Left ventricle myocardium superior (tissue), 1 donor: ENCODE data around the gene SYCP2L. TPM values are rescaled to one million over a fixed set of nuclear protein-coding genes. Genes with fewer than 3 reads are reported as not detected.
"Not testable (repeated sequence)": the region's sequence is repeated elsewhere in the genome, so short reads cannot be mapped to it uniquely, and the experiment has no call there.

Experiments used
- ATAC-seq: fragments of 200-7000 bp; cut with Tn5 transposase; one replicate; pipeline ENCODE4 v1.9.1; 2020; ENCODE audit warnings: mild to moderate bottlenecking, moderate library complexity
- DNase-seq: peaks from one replicate; pipeline ENCODE4 v3.0.0-alpha.2; 2020
- intact Hi-C: fragments of 100-400 bp; cut with micrococcal nuclease; formaldehyde crosslinking; loops from one replicate; pipeline ENCODE4 v1.11.0; 2022
- total RNA-seq: library from RNA; stranded (reverse); fragmentation: NEBNext Ultra II Directional; extraction: Animal tissue kit (Norgen Biotek cat#: 25700); gene quantifications from one replicate; pipeline ENCODE4 v1.2.1, GENCODE V29; 2021
- donor health status: DM: no; HTN: yes; CAD: no; lungs with severe emphysema.

The SYCP2L gene
- total RNA-seq, 1 donor from 2014 or later: 1.1 TPM

DNA sequence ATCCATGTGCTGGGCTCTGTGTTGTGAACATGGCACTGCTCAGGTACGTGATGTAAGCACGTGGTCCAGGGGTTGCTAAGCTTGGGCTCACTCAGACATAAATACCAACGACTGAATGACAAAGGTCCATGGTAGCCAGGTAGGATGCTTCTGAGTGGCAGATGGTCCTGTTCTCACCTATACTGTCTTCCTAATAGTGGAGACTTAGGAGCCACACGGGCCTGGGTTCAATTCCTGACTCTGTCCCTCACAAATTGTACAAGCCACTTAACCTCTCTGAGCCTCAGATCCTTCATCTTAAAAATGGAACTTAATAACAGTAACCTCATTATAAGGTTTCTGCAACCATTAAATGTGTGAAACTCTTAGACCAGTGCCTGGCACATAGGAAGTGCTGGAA, 11.8 kb upstream of the SYCP2L start:
- ATAC-seq (no peak), DNase-seq (no peak)

GRCh38 chr6:10877012-10877411, 9.8 kb upstream of the SYCP2L start:
- no peak for ATAC-seq
- no peak for DNase-seq
- intact Hi-C loops: no loop called here

More for the DNA sequence above, 11.8 kb upstream of the SYCP2L start:
- intact Hi-C loops: no loop called here

DNA sequence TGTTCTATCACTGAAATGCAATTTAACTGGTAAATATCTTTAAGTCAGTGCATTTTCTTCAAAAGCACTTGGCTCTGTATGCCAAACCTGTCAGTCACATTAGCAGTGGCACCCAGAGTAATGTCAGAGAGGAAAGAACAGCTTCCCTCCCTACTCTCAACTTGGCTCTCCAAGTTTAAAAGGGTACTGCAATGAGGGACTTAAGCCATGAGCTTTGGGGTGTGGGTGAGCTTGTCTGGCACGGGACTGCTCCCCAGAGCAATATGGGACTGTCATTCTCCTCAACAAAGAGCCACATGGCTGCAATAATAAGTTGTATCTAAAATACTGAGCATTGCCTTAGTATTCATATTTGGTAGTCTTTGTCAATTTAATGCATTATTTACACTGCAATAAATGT, 9.0 kb upstream of the SYCP2L start:
- intact Hi-C loops: no loop called here
- DNase-seq (no peak), ATAC-seq (no peak)

DNA sequence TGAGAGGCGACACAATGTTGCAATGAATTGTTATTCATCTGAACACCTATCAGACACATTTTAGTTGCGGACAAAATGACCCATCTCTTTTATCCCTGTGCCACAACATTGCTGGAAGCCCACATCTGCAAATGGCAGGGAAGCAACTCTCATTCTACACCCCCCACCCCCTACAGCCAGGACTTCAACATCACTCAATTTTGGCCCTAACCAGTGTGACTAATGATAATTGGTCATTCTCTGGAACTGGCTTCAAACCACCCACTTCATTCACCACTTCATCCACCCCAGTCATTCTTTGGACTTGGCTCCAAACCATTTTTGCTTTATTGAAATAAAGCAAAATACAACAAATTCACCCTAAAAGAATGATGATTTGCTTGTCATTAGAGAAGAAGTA, 6.5 kb upstream of the SYCP2L start:
- no peak for ATAC-seq
- intact Hi-C loops: no loop called here
- no peak for DNase-seq

DNA sequence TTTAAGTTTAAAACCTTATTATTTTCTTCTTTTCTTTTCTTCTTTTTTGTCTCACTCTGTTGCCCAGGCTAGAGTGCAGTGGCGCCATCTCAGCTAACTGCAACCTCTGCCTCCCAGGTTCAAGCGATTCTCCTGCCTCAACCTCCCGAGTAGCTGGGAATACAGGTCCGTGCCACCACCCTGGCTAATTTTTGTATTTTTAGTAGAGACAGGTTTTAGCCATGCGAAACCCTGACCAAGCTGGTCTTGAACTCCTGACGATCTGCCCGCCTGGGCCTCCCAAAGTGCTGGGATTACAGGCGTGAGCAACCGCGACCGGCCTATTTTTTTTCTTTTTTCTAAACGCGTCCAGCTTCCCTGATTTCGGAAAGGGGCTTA, 4.6 kb upstream of the SYCP2L start:
- ATAC-seq, intact Hi-C loops, DNase-seq: not testable (repeated sequence)

DNA sequence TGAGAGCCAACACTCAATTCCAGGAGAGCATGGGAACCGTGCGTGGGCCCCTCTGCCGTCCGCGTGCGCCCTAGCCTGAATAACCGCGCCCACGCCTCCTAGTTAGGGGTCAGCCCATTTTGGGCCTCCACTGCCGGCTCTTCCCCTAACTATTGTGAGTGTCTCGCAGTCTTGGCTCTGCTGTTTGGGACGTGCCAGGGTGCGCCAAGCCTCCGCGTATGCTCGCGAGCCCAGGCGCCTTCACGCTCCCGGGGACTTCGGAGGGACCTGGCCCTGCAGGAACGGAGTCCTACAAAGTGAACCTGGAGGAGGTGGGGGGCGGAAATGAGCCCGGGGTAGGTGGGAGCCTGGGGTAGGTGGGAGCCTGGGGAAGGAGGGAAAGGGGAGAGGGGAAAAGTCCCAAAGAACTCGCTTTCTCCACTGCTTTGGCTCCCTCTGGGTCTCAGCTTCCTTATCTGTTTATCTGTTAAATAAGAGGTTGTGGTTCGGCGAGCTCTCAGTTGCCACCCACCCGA, 4.1 kb upstream of the SYCP2L start:
- ATAC-seq (no peak), DNase-seq (no peak)
- intact Hi-C loops: no loop called here

- intact Hi-C loops: no loop called here
- no peak for ATAC-seq
- DNase-seq: no peak
Observed at GRCh38 chr6:10883312-10884244, 3.3 kb upstream of the SYCP2L start.

DNA sequence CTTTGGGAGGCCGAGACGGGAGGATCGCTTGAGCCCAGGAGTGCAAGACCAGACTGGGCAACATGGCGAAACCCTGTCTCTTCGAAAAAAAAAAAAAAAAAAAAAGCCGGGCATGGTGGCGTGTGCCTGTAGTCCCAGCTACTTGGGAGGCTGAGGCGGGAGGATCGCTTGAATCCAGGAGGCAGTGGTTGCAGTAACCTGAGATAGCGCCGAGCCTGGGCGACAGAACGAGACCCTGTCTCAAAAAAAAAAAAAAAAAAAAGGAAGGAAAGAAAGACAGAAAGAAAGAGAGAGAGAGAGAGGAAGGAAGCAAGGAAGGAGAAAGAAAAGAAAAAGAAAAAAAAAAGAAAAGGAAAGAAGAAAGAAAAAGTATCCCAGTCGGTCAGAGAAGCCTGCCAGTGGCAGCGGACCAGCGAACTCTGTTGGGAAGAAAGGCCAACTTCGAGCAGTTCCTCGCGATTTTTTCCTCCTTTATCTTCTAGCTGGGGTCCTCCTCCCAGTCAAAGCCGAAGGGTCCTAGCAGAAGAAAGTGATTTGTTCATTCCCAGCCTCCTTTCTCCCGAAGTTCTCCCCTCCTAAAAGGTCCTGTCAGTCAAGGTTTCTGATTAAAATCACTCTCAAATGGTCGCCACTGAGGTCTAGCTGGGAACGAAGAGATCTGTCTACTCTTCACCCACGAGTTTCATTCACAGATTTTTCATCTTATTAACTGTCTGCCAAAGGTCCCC, 2.4 kb upstream of the SYCP2L start:
- DNase-seq (no peak), ATAC-seq (no peak)
- intact Hi-C loops: no loop called here

DNA sequence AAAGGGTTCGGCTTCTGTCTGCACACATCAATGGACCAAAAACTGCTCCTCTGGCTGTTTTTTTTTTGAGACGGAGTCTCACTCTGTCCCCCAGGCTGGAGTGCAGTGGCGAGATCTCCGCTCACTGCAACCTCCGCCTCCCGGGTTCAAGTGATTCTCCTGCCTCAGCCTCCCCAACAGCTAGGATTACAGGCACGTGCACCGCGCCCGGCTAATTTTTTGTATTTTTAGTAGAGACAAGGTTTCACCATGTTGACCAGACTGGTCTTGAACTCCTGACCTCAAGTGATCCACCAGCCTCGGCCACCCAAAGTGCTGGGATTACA, 524 bp upstream of the SYCP2L start:
- DNase-seq, intact Hi-C loops: not testable (repeated sequence)

DNA sequence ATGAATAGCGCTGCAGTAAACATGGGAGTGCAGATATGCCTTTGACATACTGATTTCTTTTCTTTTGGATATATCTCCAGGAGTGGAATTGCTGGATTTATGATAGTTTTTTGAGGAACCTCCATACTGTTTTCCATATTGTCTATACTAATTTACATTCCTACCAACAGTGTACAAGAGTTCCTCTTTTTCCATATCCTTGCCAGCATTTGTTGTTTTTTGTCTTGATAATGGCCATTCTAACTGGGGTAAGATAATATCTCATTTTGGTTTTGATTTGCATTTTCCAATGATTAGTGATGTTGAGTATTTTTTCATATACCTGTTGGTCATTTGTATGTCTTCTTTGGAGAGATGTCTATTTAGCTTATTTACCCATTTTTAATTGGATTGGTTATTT, 3.3 kb downstream of the SYCP2L start:
- ATAC-seq: no peak
- no peak for DNase-seq
- intact Hi-C loops: no loop called here

More for the DNA sequence above, 524 bp upstream of the SYCP2L start:
- not testable (repeated sequence) for ATAC-seq

- ATAC-seq: no peak
Observed at GRCh38 chr6:10891960-10892359, 5.1 kb downstream of the SYCP2L start.

DNA sequence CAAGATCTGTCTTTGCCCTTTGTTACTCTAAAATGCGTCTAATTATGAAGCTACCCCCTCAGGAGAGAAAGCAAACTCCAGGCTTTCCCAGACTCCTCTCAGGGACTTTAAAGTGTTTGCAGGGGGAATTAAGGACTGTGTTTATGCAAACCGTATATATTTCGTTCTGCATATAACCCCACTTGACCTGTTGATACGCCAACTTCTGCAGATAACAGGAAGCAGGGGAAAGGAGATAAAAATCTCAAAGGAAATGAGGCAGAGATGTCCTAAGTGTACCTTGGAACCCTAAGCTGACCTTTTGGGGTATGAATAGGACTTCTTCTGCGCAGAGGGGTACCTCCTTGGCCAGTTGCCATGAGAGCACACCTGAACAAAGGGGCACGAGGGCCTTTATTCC, 8.1 kb downstream of the SYCP2L start:
- DNase-seq (no peak), ATAC-seq (no peak)
- intact Hi-C loops: no loop called here

More at GRCh38 chr6:10891960-10892359, 5.1 kb downstream of the SYCP2L start:
- DNase-seq: no peak
- intact Hi-C loops: no loop called here

GRCh38 chr6:10896691-10897090, 9.8 kb downstream of the SYCP2L start:
- ATAC-seq (no peak), DNase-seq (no peak)
- intact Hi-C loops: no loop called here

- intact Hi-C loops: no loop called here
- ATAC-seq: peak; percentile 41
- no peak for DNase-seq
Observed at GRCh38 chr6:10901770-10902169, 14.9 kb downstream of the SYCP2L start.

GRCh38 chr6:10904015-10904414, 17.2 kb downstream of the SYCP2L start:
- intact Hi-C loops: no loop called here
- no peak for ATAC-seq
- DNase-seq: no peak

DNA sequence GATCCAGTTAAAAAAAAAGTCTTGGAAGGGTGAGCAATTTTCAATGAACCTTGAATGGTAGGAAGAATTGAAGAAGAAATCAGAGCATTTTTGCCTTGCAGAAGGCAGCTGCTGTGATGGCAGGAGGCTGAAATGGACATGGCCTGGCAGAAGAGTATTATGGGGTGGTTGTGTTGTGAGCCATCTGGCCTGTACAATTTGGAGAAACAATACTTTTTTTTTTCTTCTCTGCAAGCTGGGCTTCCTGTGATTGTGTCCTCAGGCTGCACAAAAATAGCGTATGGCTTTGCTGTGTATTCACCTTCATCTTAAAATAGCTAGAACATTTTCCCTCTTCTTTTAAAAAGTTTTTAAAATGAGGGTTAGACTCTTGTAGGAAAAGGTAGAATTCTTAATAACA, 21.4 kb downstream of the SYCP2L start:
- ATAC-seq (no peak), DNase-seq (no peak)
- intact Hi-C loops: no loop called here

GRCh38 chr6:10919520-10919919, 32.7 kb downstream of the SYCP2L start:
- DNase-seq, ATAC-seq, intact Hi-C loops: not testable (repeated sequence)

- DNase-seq (no peak), ATAC-seq (no peak)
- intact Hi-C loops: no loop called here
Observed at GRCh38 chr6:10933126-10933525, 46.3 kb downstream of the SYCP2L start.

DNA sequence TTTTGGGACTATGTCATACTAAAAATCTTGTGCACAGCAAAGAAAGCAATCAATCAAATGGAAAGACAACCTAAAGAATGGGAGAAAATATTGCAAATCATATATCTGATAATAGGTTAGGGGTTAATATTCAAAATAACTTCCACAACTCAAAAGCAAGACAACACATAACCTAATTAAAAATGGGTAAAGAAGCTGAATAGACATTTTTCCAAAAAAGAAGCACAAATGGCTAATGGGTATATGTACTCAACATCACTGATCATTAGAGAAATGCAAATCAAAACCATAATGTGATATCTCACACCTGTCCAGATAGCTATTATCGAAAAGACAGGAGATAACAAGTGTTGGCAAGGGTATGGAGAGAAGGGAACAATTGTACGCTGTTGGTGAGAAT, 53.0 kb downstream of the SYCP2L start:
- DNase-seq (no peak), ATAC-seq (no peak)
- intact Hi-C loops: no loop called here

DNA sequence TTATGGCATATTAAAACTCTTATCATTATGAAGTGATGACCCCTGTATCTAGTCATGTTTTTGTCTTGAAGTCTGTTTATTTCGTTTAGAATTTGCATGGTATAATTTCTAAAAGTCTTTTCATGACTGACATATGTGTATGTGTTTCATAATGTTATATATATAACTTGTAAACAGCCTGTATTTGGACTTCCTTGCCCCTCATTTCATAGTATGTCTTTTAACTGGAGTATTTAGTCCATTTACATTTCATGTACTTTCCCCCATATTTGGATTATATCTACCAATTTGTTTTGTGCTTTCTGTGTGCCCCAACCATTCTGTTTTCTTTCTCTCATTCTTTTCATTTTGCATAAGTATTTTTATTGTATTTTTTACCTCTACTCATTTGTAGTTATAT, 59.0 kb downstream of the SYCP2L start:
- intact Hi-C loops: no loop called here
- ATAC-seq (no peak), DNase-seq (no peak)
